WTC11 (cell line): Measurements from ENCODE around the gene GRIFIN. TPM values are rescaled to one million over a fixed set of nuclear protein-coding genes. Genes with fewer than 3 reads are reported as not detected.

Experiments
- ATAC-seq: fragments of 200-7000 bp; cut with Tn5 transposase; 2 replicates; pipeline ENCODE4 v1.10.0; 2021; ENCODE audit warnings: mild to moderate bottlenecking, moderate library complexity
- CTCF ChIA-PET: fragments of 300-600 bp; sonication (Branson Sonifier 250); formaldehyde crosslinking; loops from one replicate; lab custom pipeline; 2021; ENCODE audit warnings: antibody characterized with exemption; lab: Charles Lee
- POLR2A ChIA-PET: fragments of 350-600 bp; sonication (Branson Sonifier 250); formaldehyde crosslinking; loops from one replicate; lab custom pipeline; 2021; ENCODE audit warnings: antibody characterized with exemption; lab: Charles Lee
- DNase-seq: peaks from one replicate; pipeline ENCODE4 v3.0.0; 2021; ENCODE audit warnings: low spot score
- H3K27ac Mint-ChIP-seq: 2 replicates; pipeline ENCODE4 v1.8.0; 2021; ENCODE audit warnings: mixed read lengths
- H3K27me3 Mint-ChIP-seq: 2 replicates; pipeline ENCODE4 v1.8.0; 2021; ENCODE audit warnings: low read depth, mild to moderate bottlenecking, moderate library complexity, mixed read lengths
- H3K36me3 Mint-ChIP-seq: 2 replicates; pipeline ENCODE4 v1.8.0; 2021; ENCODE audit warnings: mixed read lengths
- H3K4me1 Mint-ChIP-seq: 2 replicates; pipeline ENCODE4 v1.8.0; 2022; ENCODE audit warnings: mixed read lengths
- H3K4me3 Mint-ChIP-seq: 2 replicates; pipeline ENCODE4 v1.8.0; 2021; ENCODE audit warnings: mild to moderate bottlenecking, moderate library complexity, mixed read lengths
- H3K9me3 Mint-ChIP-seq: 2 replicates; pipeline ENCODE4 v1.8.0; 2021; ENCODE audit warnings: mixed read lengths
- AR ChIP-seq: fragments of 250-450 bp; sonication (Bioruptor Pico); IDR thresholded peaks from 2 replicates; pipeline ENCODE4 v1.9.0; 2021; ENCODE audit warnings: mild to moderate bottlenecking
- ARID4B ChIP-seq: sonication (generic); formaldehyde crosslinking; IDR thresholded peaks from 2 replicates; pipeline ENCODE4 v1.8.0; 2023; ENCODE audit warnings: missing genetic modification reagents, mild to moderate bottlenecking, borderline replicate concordance
- CREM ChIP-seq: sonication (generic); formaldehyde crosslinking; IDR thresholded peaks from 2 replicates; pipeline ENCODE4 v1.8.1; 2022; ENCODE audit warnings: mild to moderate bottlenecking, missing genetic modification reagents, moderate library complexity
- E2F4 ChIP-seq: sonication (generic); formaldehyde crosslinking; IDR thresholded peaks from 2 replicates; pipeline ENCODE4 v1.8.1; 2022; ENCODE audit warnings: low read depth, mild to moderate bottlenecking, moderate library complexity, missing genetic modification reagents, borderline replicate concordance
- E2F5 ChIP-seq: sonication (generic); formaldehyde crosslinking; IDR thresholded peaks from 2 replicates; pipeline ENCODE4 v1.8.1; 2022; ENCODE audit warnings: mild to moderate bottlenecking, moderate library complexity, missing genetic modification reagents
- EMX1 ChIP-seq: fragments of 250-450 bp; sonication (Bioruptor Pico); IDR thresholded peaks from 2 replicates; pipeline ENCODE4 v1.8.0; 2021; ENCODE audit warnings: mild to moderate bottlenecking
- ERG ChIP-seq: fragments of 250-450 bp; sonication (Bioruptor Pico); IDR thresholded peaks from 2 replicates; pipeline ENCODE4 v1.8.0; 2021; ENCODE audit warnings: mild to moderate bottlenecking
- GRHL2 ChIP-seq: fragments of 250-450 bp; sonication (Bioruptor Pico); IDR thresholded peaks from 2 replicates; pipeline ENCODE4 v1.8.0; 2022; ENCODE audit warnings: mild to moderate bottlenecking, moderate library complexity; ENCODE audit not compliant: insufficient replicate concordance, severe bottlenecking
- GTF2I ChIP-seq: fragments of 250-450 bp; sonication (Bioruptor Pico); conservative IDR thresholded peaks from 2 replicates; pipeline ENCODE4 v1.4.0; 2021; ENCODE audit warnings: mild to moderate bottlenecking
- NFE2L1 ChIP-seq: sonication (generic); formaldehyde crosslinking; IDR thresholded peaks from 2 replicates; pipeline ENCODE4 v1.8.1; 2023; ENCODE audit warnings: missing genetic modification reagents
- NFYB ChIP-seq: sonication (generic); formaldehyde crosslinking; conservative IDR thresholded peaks from 2 replicates; pipeline ENCODE4 v1.8.0; 2022; ENCODE audit warnings: low read depth, missing genetic modification reagents
- NR2C2 ChIP-seq: sonication (generic); formaldehyde crosslinking; IDR thresholded peaks from 2 replicates; pipeline ENCODE4 v1.8.0; 2022; ENCODE audit warnings: mild to moderate bottlenecking, missing genetic modification reagents
- PREB ChIP-seq: sonication (generic); formaldehyde crosslinking; IDR thresholded peaks from 2 replicates; pipeline ENCODE4 v1.8.1; 2022; ENCODE audit warnings: mild to moderate bottlenecking, missing genetic modification reagents, moderate library complexity, borderline replicate concordance
- RORB ChIP-seq: fragments of 250-450 bp; sonication (Bioruptor Pico); IDR thresholded peaks from 2 replicates; pipeline ENCODE4 v1.9.0; 2021; ENCODE audit warnings: mild to moderate bottlenecking
- USF1 ChIP-seq: sonication (generic); formaldehyde crosslinking; IDR thresholded peaks from 2 replicates; pipeline ENCODE4 v1.8.0; 2022; ENCODE audit warnings: mild to moderate bottlenecking, missing genetic modification reagents
- ZBTB21 ChIP-seq: sonication (generic); formaldehyde crosslinking; IDR thresholded peaks from 2 replicates; pipeline ENCODE4 v1.8.1; 2023; ENCODE audit warnings: mild to moderate bottlenecking, missing genetic modification reagents, borderline replicate concordance
- ZNF396 ChIP-seq: fragments of 250-450 bp; sonication (Bioruptor Pico); IDR thresholded peaks from 2 replicates; pipeline ENCODE4 v1.8.0; 2021; ENCODE audit warnings: mild to moderate bottlenecking, moderate library complexity, borderline replicate concordance
- ZNF425 ChIP-seq: fragments of 250-450 bp; sonication (Bioruptor Pico); conservative IDR thresholded peaks from 2 replicates; pipeline ENCODE4 v1.9.0; 2021; ENCODE audit warnings: mild to moderate bottlenecking
- ZNF671 ChIP-seq: fragments of 250-450 bp; sonication (Bioruptor Pico); IDR thresholded peaks from 2 replicates; pipeline ENCODE4 v1.8.0; 2021; ENCODE audit warnings: mild to moderate bottlenecking
- total RNA-seq: library from RNA; stranded (reverse); gene quantifications from 3 replicates; pipeline ENCODE4 v1.2.3, GENCODE V29; 2021

Gene GRIFIN
- total RNA-seq, 1 experiment from 2014 or later, result not detected

- CTCF ChIA-PET, result interaction anchor here (0.5 to 5.0 kb wide), 2 partner anchors 7 to 79 kb away, joined by 3 to 34 read pairs; partner anchors contain the start of gene BRAT1
- Mint-ChIP-seq H3K36me3 (no peaks in the 10 kb centered on the region), H3K9me3 (no peaks in the 10 kb centered on the region), H3K4me1 (peaks cover 16% of the 10 kb centered on the region), H3K4me3 (no peak overlapping the region), H3K27ac (no peak overlapping the region), H3K27me3 (no peaks in the 10 kb centered on the region)
- POLR2A ChIA-PET, result no interaction called here
- no peak for TF ChIP-seq GRHL2
- no peak for TF ChIP-seq USF1 (CRISPR knock-in tag)
- TF ChIP-seq AR, result no peak
- no peak for TF ChIP-seq ERG (CRISPR knock-in tag)
- TF ChIP-seq ZNF425 (CRISPR knock-in tag), result no peak
- no peak for TF ChIP-seq ARID4B (CRISPR knock-in tag)
- TF ChIP-seq EMX1 (CRISPR knock-in tag), result no peak
- no peak for TF ChIP-seq ZNF396 (CRISPR knock-in tag)
- TF ChIP-seq NFE2L1, result no peak
- no peak for TF ChIP-seq ZNF671
- TF ChIP-seq PREB (CRISPR knock-in tag), result no peak
- no peak for TF ChIP-seq GTF2I (CRISPR knock-in tag)
- no peak for TF ChIP-seq ZBTB21 (CRISPR knock-in tag)
- TF ChIP-seq CREM (CRISPR knock-in tag), result no peak
- no peak for TF ChIP-seq NR2C2
- TF ChIP-seq E2F4, result no peak
- TF ChIP-seq RORB (CRISPR knock-in tag), result no peak
- no peak for TF ChIP-seq NFYB (CRISPR knock-in tag)
- TF ChIP-seq E2F5, result no peak
- no peak for ATAC-seq
- DNase-seq, result no peak
Observed at GRCh38 chr7:2476776-2477446, 713 bp upstream of the GRIFIN start.
